Kidney epithelial cell (primary cell): ENCODE results near the gene CHP2. TPM values are rescaled to one million over a fixed set of nuclear protein-coding genes. Genes with fewer than 3 reads are reported as not detected.

Source experiments
- DNase-seq: peaks from one replicate; pipeline ENCODE4 v3.0.0-alpha.2; 2010; ENCODE audit warnings: low read depth
- H3K27me3 ChIP-seq: 2 replicates; pipeline ENCODE4 v1.6.0; 2011; ENCODE audit warnings: low read length; ENCODE audit not compliant: control insufficient read depth, insufficient read depth
- H3K36me3 ChIP-seq: 2 replicates; pipeline ENCODE4 v1.5.1; 2011; ENCODE audit warnings: low read length; ENCODE audit not compliant: control insufficient read depth, insufficient read depth
- H3K4me3 ChIP-seq: 2 replicates; pipeline ENCODE4 v1.5.1; 2011; ENCODE audit warnings: low read depth, mild to moderate bottlenecking, control low read depth, low read length
- CTCF ChIP-seq: IDR thresholded peaks from 2 replicates; pipeline ENCODE4 v1.5.1; 2011; ENCODE audit warnings: mild to moderate bottlenecking, moderate library complexity, low read length, control low read depth, inconsistent platforms; ENCODE audit not compliant: insufficient read depth, poor library complexity, severe bottlenecking
- total RNA-seq: library from RNA; depleted of rRNA; stranded (reverse); fragments of >200 nt; gene quantifications from 2 replicates; pipeline ENCODE4 v1.2.3, GENCODE V29; 2015

CHP2 gene
- total RNA-seq, 1 donor from 2014 or later, result not detected

- Histone ChIP-seq H3K36me3 (no peaks in the 10 kb centered on the region), H3K4me3 (no peak overlapping the region), H3K27me3 (peaks cover 22% of the 10 kb centered on the region)
- no peak for TF ChIP-seq CTCF
- no peak for DNase-seq
Measured at GRCh38 chr16:23755484-23755809, 621 bp downstream of the CHP2 start.

- Histone ChIP-seq H3K36me3 (no peaks in the 10 kb centered on the region), H3K27me3 (peaks cover 22% of the 10 kb centered on the region), H3K4me3 (no peak overlapping the region)
- TF ChIP-seq CTCF, result no peak
- DNase-seq, result no peak
Measured at GRCh38 chr16:23757116-23757515, 2.3 kb downstream of the CHP2 start.

- H3K27me3 ChIP-seq, result peaks cover 22% of the 10 kb centered on the region
- DNase-seq, result no peak
Measured at GRCh38 chr16:23757937-23758619, 3.3 kb downstream of the CHP2 start.

GRCh38 chr16:23765933-23766332 is 11.1 kb downstream of the CHP2 start:
- Histone ChIP-seq H3K36me3 (no peaks in the 10 kb centered on the region), H3K27me3 (no peaks in the 10 kb centered on the region), H3K4me3 (no peak overlapping the region)
- TF ChIP-seq CTCF, result no peak
- no peak for DNase-seq

More at GRCh38 chr16:23757937-23758619, 3.3 kb downstream of the CHP2 start:
- no peaks in the 10 kb centered on the region for H3K36me3 ChIP-seq
- no peak for TF ChIP-seq CTCF
- H3K4me3 ChIP-seq, result no peak overlapping the region

- no peak for TF ChIP-seq CTCF
- no peaks in the 10 kb centered on the region for H3K27me3 ChIP-seq
- DNase-seq, result no peak
- no peaks in the 10 kb centered on the region for H3K36me3 ChIP-seq
- H3K4me3 ChIP-seq, result no peak overlapping the region
Measured at GRCh38 chr16:23768581-23768980, 13.8 kb downstream of the CHP2 start.

GRCh38 chr16:23771027-23771426 is 16.2 kb downstream of the CHP2 start:
- DNase-seq, result no peak
- no peak overlapping the region for H3K4me3 ChIP-seq
- H3K27me3 ChIP-seq, result no peaks in the 10 kb centered on the region
- no peak for TF ChIP-seq CTCF
- H3K36me3 ChIP-seq, result no peaks in the 10 kb centered on the region
